Stimulated activated CD4-positive, alpha-beta T cell treated with anti-CD3 and anti-CD28 coated beads, Interleukin-4, amount 100 ng/mL, for 1 hour (primary cell): ENCODE results near the gene LAPTM5.
"Not testable (repeated sequence)": the region's sequence is repeated elsewhere in the genome, so short reads cannot be mapped to it uniquely, and the experiment has no call there.

Experiments
- DNase-seq: peaks from one replicate; pipeline ENCODE4 v3.0.0-alpha.2; 2020

The LAPTM5 gene

DNA sequence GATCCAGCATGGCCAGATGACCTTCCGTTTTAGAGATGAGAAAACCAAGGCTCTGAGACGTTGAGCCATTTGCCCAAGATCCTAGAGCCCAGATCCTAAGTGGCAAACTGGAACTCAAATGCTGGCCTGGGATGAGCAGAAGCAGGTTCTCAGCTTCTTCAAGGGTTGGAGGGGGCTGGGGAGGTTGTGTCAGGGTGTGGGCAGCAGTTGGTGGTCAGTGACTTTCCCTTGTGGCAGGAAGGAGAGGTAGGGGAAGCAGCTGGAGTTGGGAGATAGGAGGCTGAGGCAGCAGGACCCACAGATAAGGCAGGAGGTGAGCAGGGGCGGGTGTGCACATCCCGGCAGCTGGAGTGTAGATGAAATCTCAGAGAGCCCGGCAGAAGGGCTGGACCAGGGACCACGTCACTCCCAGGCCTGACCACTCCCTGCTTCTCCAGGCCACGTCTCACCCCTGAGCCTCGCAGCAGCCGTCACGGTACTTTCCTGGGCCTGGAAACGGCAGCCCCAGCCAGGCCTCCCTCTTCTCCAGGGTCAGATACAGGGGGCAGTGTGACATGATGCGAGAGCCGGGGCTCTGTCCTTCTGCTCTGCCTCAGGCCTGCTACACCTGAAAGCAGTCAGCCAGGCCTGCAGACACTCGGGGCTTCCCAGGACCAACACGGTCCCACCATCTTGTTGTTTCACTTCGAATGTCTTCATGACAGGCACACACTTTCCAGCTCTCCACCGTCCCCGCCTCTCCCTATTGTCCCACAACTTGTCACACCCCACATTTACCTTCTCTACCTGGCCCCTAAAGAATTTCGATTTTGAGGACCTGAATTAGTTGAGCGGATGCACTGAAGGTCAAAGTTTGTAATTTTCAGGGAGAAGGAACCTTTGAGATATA, 11.5 kb upstream of the LAPTM5 start:
- DNase-seq = no peak

DNA sequence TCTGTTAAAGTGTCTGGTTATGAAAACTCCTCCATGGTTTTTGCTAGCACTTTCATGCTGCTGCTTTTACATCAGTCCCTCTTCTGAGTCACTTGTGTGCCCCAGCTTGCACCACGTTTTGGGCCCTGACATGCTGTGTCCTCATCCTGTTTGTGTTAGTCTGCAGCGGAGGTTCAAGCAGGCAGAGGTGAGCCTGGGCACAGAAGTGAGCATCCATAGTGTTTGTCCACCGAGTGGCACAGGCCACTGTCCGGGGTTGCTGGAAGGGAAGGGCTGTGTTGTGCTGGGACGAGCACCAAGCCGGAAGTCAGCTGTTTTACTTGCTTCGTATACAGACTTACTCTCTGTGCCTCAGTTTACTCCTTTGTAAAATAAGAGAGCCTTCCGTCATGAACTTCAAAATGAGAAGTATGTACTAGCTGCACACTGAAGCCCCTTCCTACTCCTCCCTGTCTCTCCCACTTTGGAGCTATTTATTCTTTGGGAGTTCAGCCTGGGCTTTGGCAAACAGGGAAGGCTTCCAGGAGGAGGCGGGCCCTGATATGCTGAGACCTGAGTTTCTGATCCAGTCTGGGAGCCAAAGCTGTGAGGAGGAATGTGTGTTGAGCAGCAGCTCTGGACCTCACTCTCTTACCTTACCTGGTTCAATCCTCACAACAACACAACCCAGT, 10.7 kb upstream of the LAPTM5 start:
- DNase-seq = no peak

DNA sequence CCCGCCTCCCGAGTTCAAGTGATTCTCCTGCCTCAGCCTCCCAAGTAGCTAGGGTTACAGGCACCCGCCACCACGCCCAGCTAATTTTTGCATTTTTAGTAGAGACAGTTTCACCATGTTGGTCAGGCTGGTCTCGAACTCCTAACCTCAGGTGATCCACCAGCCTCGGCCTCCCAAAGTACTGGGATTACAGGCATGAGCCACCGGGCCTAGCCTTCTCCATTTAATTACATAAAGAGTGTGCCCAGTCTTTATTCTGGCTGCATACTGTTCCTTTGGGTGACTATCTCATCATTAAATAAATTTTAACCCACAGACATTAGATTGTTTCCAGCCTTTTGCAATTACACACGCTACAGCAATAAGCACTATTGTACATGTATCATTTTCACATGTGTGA, 9.4 kb upstream of the LAPTM5 start:
- DNase-seq = not testable (repeated sequence)

DNA sequence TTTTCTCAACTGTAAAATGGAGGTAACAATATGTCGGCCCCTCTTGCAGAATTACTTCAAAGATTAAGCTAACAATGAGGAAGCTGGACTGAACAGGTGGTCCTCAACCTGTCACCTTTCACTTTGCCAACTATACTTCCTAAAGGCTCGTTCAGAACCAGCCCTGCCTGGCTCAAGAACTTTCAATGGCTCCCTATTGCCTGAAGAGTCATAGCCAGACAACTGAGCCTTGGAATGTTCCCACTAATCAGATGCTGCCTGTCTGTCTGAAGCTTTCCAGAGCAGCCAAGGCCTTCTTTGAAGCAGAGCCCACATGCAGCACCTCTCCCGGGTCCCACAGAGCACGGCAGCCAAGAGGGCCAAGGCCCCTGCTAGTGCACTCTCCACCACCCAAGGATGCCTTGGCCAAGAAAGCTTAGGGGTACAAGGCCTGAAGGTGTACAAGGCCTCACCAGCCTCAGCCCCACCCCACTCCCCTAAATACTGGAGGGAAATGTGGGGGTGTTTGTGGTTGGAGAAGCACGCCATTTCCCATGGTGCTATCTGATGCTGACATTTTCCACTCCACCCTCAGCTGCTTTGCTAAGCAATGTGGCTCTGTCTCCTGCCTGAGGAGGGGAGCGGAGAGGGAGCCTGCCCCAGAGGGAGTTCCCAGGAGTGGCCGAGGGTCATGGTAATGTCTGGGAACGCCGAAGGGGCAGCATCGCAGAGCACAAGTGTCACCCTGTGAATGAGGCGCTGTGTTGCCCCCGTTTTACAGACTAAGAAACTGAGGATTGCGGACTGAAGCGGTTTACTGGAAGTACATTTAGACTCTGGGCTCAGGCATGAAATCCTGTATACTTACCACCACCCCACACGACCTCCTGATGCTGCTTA, 8.2 kb upstream of the LAPTM5 start:
- DNase-seq = no peak

DNA sequence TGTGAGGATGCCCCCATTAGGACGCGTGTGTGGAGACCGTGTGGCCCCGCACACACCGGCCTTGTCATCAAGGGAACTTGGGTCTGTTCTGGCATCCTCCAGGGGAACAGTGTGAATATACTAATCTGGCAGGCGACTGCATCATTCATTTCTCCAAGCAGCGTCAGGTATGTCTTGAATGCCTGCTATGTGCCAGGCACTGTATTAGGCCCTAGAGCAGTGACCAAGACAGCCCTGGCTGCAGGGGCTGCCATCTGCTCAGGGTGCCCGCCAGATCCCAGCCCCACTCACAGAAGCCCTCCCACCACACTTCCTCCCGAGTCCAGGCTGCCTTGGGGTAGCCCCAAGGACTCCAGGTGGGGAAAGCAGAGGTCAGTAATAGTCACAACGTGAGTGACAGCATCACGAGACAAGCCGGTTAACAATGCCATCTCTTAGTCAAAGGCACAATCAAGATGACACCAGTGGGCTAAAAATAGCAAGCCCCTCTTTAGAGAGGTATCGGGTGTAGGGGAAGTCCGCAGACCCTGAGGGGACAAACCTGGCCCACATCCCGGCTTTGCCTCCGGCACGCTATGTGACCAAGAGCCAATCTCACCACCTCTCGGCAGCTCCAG, 7.5 kb upstream of the LAPTM5 start:
- DNase-seq = no peak

DNA sequence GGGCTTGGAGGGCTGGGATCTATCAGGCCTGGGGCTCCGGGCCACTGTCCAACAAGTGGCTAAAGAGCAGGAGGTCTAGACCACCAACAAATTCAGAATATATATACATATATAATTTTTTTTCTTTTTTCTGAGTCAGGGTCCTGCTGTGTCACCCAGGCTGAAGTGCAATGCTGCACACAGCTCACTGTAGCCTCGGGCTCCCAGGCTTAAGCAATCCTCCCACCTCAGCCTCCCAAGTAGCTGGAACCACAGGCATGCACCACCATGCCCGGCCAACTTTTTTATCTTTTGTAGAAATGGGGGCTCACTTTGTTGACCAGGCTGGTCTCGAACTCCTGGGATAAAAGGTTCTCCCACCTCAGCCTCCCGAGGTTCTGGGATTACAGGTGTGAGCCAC, 6.8 kb upstream of the LAPTM5 start:
- no peak for DNase-seq

DNA sequence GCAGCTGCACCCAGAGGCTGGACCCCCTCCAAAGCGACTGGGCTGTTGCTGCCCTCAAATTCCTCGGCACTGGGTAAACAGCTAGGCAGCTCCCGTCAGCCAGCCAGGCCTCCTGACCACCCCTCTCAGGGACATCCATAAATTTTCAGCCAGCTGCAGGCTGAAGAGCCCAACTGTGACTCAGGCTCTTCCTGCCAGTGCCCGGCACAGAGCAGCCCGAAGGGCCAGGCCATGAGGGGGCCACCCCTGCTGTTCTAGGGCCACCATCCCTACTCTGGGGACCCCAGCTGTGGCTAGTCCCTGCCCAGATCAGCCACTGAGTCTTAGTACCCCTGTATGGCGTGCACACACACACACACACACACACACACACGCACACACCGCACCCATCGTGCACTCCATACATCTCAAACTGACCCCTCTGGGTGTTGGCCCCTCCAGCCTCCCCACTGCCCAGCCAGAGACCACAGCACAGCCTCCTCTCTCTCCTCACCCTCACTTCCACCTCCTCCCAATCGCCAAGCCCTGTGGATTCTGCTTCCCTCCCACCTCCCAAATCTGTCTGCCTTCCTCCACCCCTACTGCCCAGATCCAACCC, 6.2 kb upstream of the LAPTM5 start:
- no peak for DNase-seq

DNA sequence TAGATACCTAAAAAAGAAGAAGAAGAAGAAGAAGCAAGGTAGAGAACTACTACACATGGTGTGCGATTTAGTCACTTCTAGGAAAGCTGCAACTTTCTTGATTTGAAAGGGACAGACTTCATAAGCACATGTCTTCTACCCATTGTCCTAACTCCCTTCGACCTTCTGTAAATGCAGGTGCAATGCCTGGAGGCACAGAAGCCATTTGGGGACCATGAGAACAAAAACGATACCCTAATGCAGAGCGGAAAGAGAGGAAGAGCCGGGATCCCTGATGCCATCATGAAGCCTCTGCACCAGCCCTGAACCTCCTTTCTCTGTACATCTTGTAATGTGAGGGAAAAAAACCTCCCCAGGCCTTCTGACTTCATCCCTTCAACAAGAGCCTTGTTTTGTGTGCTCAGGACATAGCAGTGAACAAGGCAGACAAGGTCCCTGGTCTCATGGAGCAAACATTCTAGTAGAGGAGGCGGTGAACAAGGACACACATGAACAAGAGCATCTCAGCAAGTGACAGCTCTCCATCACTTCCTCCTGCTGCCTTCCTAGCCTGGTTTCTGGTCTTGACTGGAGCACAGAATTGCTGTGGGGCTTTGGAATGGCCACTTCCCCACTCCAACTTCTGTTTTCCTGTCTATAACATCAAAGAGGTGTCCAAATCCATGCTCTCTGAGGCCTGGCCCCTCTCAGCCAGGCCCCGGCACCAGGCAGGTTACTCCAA, 5.5 kb upstream of the LAPTM5 start:
- no peak for DNase-seq

DNA sequence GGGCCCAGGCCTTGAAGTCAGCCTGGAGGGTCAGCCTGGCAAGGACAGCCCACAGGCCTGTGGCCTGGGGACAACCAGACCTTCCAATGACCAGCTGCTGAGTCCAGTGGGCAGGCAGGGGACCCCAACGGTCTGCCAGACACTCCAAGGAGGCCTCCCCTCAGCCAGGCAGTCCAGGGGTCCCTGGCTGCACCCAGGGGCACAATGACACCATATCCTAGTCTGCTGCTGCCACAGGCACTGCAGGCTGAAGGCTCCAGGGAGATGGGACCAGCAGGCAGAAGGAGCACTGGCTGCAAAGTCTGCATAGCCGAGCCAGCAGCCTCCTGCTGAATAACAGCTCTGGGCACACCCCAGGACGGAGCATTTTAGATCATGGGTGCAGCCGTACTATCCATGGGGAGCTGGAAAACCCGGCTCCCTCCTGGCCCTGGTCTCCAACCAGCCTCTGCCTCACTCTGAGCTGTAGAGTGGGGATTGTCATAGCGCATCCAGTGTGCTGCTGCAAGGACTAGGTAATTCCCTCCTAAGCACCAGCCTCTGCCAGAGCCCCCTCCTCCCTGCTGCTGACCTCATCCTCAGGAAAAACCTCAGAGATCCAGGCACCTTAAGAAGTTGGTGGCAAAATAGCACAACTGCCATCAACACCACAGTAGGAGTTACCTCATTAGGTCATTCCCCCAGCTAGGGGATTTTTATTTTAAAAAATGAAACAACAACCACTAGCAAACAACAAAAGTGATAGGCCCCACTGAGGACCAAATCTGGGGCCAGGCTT, 4.8 kb upstream of the LAPTM5 start:
- DNase-seq = no peak

DNA sequence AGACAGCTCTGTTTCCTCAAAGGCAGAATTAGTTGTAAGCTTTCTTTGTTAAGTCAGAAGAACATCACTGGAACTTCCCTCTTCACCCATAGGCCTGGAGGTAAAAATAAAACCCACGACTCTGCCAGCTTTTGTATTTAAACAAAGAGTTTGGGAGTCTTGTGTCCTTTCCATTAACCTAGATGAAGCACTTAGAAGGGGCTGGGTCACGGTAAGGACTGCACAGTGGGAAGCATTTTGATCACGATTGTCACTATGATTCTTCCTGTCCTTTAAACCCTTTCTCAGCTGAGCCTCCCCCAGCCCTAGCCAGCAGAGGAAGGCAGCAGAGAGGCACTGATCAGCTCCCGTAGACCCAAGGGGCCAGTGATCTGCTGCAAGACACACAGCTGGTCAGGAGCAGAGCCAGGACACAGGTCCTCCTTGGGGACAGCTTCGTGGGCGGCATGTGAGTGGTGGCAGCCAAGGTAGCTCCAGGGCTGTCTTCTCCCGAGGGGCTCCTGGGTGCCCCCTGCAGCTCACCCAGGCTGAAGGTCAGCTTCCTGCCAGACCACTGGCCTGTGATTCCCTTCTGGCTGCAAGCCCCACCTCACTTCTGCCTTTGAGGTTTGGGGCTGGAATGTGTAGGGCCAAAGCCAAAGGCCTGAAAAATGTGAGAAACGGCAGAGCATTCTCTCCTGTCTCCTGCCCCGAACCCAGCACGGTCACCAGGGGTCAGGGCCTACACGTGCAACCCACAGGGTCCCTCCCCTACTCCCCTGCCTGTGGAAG, 4.0 kb upstream of the LAPTM5 start:
- DNase-seq = no peak

DNA sequence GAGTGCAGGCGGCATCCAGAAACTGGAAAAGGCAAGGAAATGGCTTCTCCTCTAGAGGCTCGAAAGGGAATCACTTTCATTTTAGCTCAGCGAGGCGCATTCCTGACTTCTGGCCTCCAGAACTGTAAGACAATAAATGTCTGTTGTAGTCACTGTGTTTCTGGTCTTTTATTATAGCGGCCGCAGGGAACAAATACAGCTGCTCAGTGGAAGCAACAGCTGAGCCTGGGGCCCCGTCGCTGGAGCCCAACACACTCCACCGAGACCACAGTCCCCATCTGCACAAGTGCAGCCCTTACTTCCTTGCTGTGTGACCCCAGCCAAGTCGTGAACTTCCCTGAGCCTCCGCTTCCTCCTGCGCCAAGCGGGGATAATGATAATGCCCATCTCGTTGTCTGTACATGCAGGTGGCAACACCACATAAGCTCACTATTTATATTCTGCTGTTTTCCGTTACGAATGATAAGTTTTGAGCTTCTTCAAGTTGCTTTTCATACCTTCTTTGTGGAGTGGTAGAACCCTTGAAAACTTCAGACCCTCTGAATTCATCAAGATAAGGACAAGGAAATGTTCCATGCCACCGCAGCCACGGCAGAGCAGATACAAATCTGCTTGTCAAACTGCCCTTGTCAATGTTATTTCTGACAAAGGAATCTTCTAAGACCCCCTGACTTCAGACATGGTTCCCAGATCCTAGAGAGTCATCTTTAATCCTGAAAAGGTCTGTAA, 3.2 kb upstream of the LAPTM5 start:
- no peak for DNase-seq

DNA sequence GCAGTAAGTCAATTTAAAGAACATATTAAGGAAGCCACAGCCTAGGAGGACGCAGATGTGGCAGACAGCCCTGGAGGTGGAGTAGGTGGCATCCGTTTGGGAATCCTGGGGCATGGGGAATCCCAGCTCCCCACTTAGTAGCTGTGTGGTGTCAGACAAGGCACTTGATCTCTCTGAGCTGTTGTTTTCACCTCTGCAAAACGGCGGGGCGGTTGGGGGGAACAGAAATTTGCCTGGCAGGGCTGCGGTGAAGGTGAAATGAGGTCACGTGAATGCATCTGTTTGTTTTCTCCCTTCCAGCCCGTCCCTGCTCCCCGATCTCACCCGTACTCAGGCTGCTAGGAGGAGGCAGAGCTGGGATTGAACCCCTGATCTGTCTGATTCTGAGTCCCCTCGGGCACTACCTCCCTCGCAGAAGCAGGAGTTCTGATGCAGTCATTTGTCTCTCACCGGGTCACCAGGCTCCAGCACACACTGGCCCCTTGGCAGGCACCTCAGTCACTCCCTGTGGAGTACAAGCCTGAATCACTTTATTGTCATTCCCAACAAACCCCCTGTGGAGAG, 2.2 kb upstream of the LAPTM5 start:
- DNase-seq = peak; percentile 65

DNA sequence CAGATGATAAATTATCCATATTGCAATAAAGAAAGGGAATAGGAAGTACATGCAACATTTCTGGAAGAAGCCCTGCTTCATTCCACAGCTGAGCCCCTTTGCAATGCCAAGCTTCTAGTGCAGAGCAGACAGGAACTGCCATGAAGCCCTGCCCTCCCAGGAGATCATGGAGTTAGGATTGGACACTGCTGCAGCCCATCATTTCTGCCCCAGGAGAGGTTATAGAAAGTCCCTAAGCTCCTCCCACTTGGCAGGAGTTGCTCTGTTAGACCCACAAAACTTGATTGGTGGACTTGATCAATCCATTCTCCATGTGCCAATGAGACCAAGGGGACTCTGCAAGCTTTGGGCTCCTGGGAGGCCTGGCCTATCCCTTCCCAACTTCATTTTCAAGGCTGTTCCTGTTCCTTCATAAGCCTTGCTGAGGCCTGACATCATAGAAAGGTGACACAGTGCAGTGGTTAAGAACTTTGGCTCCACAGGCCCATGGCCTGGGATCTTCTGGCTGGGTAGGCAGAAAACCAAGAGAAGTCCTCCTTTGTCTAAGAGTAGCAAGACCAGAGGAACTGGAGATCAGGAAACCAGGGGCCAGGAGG, 1.3 kb upstream of the LAPTM5 start:
- DNase-seq = no peak

DNA sequence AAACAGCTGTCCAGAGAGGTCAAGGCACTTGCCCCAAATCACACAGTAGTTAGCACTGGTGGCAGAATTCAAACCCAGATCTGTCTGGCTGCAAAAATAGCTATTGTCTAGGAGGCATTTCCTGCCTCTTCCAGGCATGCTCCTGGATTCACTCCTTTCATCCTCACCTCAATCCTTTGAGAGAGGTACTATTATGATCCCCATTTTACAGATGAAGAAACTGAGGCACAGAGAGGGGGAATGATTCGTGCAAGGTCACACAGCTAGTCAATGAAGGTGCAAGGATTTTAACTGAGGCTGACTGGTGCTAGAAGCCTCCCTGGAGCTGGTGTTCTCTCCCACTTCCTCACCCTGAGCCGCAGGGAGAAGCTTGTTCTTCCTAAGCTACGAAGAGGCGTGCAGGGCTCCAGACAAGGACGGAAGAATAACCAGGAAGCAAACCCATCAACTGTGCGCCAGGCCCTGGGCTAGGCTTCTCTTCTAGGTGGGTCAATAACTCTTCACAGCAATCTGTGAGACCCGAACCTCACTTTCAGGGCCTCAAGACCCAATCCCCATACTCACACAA, 631 bp upstream of the LAPTM5 start:
- no peak for DNase-seq

DNA sequence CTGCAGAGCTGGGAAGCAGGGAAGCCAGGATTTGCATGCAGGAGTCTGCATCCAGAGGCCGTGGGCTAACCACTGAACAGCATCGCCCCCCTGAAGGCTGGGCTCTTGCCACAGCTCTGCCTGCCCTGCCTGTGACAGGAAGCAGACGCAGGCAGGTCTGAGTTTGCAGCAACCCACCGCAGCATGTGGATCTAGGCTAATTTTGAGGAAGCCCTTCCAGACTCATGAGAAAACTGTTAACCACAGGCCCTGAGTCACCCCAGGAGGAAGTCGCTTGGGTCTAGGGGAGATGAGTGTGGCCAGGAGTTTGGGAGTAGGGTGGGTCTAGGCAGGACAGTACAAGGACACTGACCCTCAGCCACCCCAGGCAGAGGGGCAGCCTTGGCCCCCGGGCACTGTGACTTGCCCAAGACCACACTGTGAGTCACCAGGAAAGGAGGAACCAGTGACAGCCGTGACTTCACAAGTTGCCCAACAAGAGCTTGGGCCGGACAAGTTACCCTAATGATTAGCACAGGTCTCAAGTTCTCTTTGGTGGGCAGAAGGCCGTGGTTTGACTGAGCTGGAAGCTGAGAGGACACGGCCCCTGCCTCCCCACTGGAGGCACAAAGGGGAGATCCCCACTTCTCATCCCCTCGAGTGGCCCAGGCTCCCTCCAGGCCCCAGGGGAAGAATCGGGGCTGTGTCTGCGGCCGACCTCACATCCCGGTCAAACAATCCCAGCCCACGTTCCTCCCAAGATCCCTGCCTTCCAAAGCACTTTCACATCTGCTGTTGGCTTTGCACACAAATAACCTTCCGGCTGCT, 826 bp downstream of the LAPTM5 start:
- peak; percentile 57 for DNase-seq

DNA sequence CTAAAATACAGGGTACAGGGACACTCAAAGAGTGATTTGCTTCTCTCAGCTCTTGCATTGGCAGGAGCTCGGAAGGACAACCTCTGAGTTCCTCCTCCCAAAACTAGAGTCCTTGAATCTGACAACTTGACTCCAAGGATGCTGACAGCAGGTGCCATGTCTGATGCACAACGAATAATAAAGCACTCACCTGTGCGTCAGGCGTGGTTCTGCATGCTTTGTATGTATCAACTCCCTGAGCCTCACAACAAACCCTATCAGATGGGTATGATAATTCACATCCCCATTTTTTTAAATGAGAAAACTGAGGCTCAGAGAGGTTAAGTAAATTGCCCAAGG, 1.4 kb downstream of the LAPTM5 start:
- no peak for DNase-seq

DNA sequence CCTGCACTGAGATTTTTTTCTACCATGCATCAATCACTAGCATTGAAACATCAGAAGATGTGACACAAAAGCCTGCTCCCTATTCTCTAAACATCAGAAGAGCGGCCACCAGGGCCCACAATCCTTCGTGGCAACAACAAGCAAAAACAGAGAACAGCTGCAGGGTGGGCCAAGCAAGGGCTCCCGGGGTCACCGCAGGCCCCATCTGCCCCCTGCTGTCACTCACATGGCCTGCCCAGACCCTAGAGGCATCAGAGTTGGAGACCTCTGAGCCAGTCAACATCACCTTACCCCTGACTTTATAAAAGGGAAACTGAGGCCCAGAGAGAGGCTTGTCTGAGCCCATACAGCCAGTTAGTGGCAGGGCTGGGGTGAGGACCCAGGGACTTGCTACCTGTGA, 1.8 kb downstream of the LAPTM5 start:
- no peak for DNase-seq

DNA sequence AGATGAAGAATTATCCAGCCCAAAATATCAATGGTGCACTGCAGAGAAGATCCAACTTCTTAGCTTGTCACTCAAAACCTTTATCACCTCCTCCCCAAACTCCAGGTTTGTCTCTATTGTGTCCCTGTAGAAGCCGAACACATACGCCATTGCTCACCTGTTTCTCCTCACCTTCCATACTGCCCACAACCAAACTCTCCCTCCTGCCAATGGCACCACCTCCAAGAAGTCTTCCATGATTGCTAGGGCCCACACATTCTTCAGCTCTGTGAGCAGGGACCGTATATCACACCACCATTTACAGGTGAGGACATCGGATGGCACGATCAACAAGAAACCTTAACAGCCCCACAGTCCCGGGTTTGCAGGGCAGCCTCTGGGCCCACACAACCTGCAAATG, 2.2 kb downstream of the LAPTM5 start:
- no peak for DNase-seq
